HG02588 (cell line): Measurements from ENCODE around the gene NRN1L.
A peak's percentile ranks its signal among the peaks of the same experiment; 100 is the strongest.
"Not testable (repeated sequence)": the region's sequence is repeated elsewhere in the genome, so short reads cannot be mapped to it uniquely, and the experiment has no call there.

Source experiments
- ATAC-seq: cut with Tn5 transposase; IDR thresholded peaks from one replicate; pipeline ENCODE4 v1.9.1; 2021; ENCODE audit warnings: mild to moderate bottlenecking, moderate library complexity; ENCODE audit not compliant: unreplicated experiment

Gene NRN1L

DNA sequence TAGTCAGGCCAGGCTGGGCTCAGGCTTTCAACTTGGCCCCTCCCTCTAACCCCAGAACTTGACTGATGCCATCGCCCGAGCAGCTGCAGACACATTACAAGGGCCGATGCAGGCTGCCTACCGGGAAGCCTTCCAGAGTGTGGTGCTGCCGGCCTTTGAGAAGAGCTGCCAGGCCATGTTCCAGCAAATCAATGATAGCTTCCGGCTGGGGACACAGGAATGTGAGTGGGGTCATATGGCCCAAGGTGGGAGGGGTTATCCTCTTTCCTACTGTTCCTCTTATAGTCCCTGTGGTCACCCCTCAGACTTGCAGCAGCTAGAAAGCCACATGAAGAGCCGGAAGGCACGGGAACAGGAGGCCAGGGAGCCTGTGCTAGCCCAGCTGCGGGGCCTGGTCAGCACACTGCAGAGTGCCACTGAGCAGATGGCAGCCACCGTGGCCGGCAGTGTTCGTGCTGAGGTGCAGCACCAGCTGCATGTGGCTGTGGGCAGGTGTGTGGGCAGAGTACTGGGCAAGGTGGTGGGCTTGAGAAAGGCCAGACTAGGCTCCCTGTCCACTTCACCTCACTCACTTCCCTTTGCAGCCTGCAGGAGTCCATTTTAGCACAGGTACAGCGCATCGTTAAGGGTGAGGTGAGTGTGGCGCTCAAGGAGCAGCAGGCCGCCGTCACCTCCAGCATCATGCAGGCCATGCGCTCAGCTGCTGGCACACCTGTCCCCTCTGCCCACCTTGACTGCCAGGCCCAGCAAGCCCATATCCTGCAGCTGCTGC, 2.1 kb upstream of the NRN1L start:
- ATAC-seq = no peak

GRCh38 chr16:67883146-67883871, 1.4 kb upstream of the NRN1L start:
- no peak for ATAC-seq

GRCh38 chr16:67883872-67884261, 818 bp upstream of the NRN1L start:
- no peak for ATAC-seq

DNA sequence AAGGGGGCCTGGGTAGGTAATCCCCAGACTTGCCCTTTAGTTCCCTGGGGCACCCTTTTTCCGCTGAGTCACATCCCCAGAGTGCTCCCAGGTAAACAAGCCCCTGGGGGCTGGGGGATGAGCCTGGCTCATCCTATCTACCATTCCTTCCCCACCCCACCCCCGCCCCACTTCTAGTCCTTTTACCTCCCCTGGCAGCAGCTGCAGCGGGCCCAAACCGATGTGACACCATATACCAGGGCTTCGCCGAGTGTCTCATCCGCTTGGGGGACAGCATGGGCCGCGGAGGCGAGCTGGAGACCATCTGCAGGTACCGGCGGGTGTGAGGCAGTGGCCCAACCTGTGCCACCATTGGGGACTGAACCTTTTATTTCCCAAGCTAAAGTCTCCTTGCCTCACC, 860 bp downstream of the NRN1L start:
- no peak for ATAC-seq

DNA sequence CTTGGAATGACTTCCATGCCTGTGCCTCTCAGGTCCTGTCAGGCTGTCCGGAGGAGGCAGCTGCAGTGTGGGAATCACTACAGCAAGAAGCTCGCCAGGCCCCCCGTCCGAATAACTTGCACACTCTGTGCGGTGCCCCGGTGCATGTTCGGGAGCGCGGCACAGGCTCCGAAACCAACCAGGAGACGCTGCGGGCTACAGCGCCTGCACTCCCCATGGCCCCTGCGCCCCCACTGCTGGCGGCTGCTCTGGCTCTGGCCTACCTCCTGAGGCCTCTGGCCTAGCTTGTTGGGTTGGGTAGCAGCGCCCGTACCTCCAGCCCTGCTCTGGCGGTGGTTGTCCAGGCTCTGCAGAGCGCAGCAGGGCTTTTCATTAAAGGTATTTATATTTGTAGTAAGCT, 1.3 kb downstream of the NRN1L start:
- no peak for ATAC-seq

- no peak for ATAC-seq
Observed at GRCh38 chr16:67886387-67886786, 1.7 kb downstream of the NRN1L start.

GRCh38 chr16:67888331-67888730, 3.6 kb downstream of the NRN1L start:
- no peak for ATAC-seq

GRCh38 chr16:67892375-67892774, 7.7 kb downstream of the NRN1L start:
- ATAC-seq = no peak

GRCh38 chr16:67892899-67893742, 8.4 kb downstream of the NRN1L start, which contains the start of gene PSKH1:
PSKH1 (plus strand) TSS chr16:67893254; CDS start chr16:67908750, 15,496 bp downstream.
- peak; percentile 71 for ATAC-seq

GRCh38 chr16:67893743-67894399, 9.2 kb downstream of the NRN1L start:
- peak; percentile 20 for ATAC-seq

DNA sequence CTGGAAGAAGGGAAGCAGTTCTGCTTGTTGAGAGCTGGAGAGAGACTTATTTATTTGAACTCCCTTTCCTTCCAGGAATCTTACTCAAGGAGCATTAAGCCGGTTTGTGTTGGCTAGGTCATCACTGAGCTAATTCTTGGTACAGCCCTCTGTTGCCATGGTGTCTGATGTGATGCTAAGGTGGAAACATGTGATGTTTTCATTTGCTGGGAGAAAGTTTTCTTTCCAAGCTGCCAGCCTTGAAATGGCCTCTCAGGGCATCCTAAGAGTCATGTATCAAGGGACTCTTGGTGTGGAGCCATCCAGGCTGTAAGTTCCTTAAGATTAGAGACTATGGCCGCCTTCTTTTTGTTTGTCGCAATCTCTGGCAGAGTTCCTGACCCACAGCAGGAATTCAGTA, 12.5 kb downstream of the NRN1L start:
- ATAC-seq = no peak

DNA sequence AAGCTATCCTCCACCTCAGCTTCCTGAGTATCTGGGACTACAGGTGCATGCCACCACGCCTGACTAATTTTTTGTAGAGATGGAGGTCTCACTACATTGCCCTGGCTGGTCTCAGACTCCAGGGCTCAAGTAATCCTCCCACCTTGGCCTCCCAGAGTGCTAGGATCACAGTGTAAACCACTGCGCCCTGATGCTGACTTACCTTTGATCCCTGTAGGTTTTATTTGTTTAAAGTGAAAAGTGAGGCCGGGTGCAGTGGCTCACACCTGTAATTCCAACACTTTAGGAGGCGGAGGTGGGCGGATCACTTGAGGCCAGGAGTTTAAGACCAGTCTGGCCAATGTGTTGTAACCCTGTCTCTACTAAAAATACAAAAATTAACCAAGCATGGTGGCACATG, 17.0 kb downstream of the NRN1L start:
- ATAC-seq = no peak

- ATAC-seq = no peak
Observed at GRCh38 chr16:67902831-67903230, 18.1 kb downstream of the NRN1L start.

GRCh38 chr16:67907397-67908180, 22.9 kb downstream of the NRN1L start:
- no peak for ATAC-seq

DNA sequence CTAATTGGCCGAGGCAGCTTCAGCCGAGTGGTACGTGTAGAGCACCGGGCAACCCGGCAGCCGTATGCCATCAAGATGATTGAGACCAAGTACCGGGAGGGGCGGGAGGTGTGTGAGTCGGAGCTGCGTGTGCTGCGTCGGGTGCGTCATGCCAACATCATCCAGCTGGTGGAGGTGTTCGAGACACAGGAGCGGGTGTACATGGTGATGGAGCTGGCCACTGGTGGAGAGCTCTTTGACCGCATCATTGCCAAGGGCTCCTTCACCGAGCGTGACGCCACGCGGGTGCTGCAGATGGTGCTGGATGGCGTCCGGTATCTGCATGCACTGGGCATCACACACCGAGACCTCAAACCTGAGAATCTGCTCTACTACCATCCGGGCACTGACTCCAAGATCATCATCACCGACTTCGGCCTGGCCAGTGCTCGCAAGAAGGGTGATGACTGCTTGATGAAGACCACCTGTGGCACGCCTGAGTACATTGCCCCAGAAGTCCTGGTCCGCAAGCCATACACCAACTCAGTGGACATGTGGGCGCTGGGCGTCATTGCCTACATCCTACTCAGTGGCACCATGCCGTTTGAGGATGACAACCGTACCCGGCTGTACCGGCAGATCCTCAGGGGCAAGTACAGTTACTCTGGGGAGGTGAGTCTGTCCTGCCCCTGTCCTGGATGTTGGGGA, 24.5 kb downstream of the NRN1L start:
- ATAC-seq = no peak

DNA sequence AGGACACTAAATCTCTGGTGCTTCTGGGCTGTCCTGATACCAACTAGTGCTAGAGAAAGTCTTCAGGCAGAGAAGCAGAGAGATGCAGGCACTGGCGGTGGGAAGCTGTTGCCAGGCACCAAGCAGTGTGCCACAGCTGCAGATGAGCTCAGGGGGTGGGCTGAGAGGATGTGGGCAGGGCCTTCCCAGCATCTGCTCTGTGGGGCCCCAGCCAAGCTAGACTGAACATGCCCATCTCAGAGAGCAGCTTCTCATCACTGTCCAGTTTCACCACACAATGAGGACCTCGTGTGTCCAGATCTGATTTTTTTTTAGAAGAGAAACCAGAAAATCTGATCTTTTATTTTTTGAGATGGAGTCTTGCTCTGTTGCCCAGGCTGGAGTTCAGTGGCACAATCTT, 25.5 kb downstream of the NRN1L start:
- no peak for ATAC-seq

- no peak for ATAC-seq
Observed at GRCh38 chr16:67914758-67915495, 30.2 kb downstream of the NRN1L start.

DNA sequence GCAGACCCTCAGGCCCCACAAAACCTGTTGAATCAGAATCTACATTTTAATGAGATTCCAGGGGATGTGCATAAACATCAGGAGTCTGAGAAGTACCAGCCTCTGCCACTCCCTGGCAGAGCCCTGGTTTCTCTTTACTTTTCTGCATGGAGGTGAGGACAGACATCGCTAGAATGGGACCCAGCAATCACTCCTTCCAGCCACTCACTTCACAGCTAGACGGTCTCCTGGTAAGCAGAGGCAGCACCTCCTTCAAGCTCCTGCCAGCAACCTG, 30.7 kb downstream of the NRN1L start:
- ATAC-seq = not testable (repeated sequence)
